GM19372 (cell line): ENCODE data around the gene FKBP14.
A peak's percentile ranks its signal among the peaks of the same experiment; 100 is the strongest.

Experiments used
- ATAC-seq: cut with Tn5 transposase; IDR thresholded peaks from one replicate; pipeline ENCODE4 v1.9.1; 2021; ENCODE audit warnings: mild to moderate bottlenecking, low read depth, moderate library complexity; ENCODE audit not compliant: unreplicated experiment

FKBP14 gene

GRCh38 chr7:29995652-29996051 is 30.9 kb downstream of the FKBP14 start:
- no peak for ATAC-seq

DNA sequence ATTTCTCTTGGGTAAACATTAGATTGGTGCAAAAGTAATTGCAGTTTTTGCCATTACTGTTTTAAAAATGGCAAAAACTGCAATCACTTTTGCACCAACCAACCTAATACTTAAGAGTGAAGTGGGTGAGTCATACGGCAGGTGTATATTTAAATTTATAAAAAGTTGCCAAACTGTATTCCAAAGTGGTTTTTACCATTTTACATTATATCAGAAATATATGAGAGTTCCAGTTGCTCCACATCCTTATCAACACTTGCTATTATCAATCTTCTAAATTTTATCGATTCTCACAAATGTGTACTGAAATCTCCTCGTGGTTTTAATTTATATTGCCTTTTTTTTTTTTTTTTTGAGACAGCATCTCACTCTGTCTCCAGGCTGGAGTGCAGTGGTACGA is 33.4 kb downstream of the FKBP14 start:
- no peak for ATAC-seq

DNA sequence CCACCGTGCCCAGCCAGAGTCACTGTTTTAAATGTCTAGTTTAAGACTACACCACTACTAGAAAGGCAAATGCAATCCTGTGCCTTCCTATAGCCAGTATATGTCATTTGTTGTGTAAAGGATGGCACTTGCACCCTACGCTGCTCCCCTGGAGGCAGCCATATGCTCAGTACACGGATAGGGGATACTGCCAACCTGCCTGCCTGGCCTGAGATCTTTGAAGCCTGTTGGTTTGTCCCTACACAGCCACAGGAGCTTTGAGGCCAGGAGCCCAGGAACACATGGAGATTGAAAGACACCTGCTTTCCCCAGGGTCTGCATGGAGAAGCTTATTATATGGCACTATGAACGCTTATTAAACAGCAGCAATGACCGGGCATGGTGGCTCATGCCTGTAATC is 34.6 kb downstream of the FKBP14 start:
- no peak for ATAC-seq

DNA sequence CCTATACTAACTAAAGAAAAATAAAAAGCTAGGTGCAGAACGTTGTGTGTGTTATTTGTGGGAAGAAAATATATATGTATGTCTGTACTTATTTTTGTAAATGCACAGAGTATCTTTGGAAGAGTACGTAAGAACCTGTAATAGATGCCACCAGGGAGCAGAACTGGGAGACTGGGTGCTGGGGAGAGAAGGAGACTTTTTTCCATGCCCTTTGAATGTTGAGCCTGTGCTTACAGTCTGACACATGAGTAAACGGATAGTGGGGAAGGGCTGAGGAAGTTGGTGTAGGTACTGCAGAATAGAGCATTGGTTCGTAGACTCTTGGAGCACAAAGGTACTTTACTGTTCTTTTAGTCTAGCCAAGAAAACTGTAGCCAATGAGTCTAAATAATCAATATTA is 35.6 kb downstream of the FKBP14 start:
- no peak for ATAC-seq

DNA sequence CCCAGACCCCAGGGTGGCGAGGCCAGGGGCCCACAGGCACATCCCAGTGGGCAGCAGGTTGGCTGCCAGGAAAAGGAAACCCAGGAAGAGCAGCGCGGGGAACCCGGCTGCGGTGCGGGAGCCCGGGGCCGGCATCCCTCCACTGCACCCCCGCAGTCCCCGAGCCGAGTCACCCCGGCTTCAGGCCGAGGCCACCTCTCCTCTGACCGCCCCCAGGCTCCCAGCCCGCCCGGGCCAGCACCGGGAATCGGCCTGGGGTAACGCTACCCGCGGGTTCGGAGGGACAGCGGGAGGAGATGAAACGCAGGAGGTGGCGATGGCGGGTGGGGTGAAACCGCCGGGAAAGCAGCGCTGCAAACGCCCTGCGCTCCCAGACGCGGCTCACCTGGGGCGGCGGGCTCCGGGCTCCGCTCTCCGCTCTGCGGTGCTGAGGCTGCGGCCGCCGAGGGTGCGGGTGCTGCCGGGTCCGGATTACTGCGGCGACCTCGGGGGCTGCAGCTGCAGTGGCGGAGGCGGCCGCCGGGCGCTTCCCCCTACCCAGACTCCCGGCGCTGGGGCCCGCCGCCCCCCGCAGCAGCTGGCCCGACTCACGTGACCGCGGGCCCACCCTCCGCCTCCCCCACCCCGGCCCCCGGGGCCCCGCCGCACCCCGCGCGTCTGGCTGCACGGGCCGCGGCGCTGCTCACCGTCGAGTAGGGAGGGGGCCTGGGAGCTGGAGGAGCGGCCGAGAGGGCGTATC is 37.1 kb downstream of the FKBP14 start, which contains the start of gene SCRN1:
Gene SCRN1 (minus strand): TSS at position 545 of the 739 bp plus-strand sequence. CDS start 20,734 bp downstream, outside the sequence.
- ATAC-seq: peak; percentile 35

GRCh38 chr7:29988424-29989256 is 37.9 kb downstream of the FKBP14 start:
- ATAC-seq: peak; percentile 34

GRCh38 chr7:29987811-29988317 is 38.6 kb downstream of the FKBP14 start:
- ATAC-seq: no peak

GRCh38 chr7:29987083-29987482 is 39.4 kb downstream of the FKBP14 start:
- ATAC-seq: no peak

GRCh38 chr7:29980151-29980550 is 46.4 kb downstream of the FKBP14 start:
- ATAC-seq: no peak

GRCh38 chr7:29977886-29978651 is 48.4 kb downstream of the FKBP14 start:
- ATAC-seq: no peak

GRCh38 chr7:29976673-29977415 is 49.7 kb downstream of the FKBP14 start:
- no peak for ATAC-seq

- no peak for ATAC-seq
Observed at GRCh38 chr7:29976266-29976665, 50.2 kb downstream of the FKBP14 start.

DNA sequence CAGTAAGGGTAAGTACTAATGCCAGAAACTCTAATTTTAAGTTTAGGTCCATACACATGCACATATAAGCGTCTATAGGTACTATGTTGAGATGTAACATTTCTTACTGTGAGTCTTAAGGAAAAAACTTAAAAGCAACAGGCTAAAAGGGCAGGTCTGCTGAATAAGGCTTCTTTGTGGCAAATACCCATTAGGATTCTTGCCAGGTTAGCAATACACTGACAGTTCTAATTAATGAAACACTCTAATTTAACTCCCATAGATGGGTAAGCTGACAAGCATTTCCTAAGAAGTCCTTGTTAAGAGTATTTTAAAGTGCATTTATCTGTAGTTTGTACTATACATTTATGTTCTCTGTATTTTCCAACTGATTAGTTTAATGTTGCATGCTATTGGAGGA is 50.9 kb downstream of the FKBP14 start:
- ATAC-seq: no peak

GRCh38 chr7:29974286-29974685 is 52.2 kb downstream of the FKBP14 start:
- no peak for ATAC-seq

GRCh38 chr7:29972315-29972669 is 54.2 kb downstream of the FKBP14 start:
- no peak for ATAC-seq

DNA sequence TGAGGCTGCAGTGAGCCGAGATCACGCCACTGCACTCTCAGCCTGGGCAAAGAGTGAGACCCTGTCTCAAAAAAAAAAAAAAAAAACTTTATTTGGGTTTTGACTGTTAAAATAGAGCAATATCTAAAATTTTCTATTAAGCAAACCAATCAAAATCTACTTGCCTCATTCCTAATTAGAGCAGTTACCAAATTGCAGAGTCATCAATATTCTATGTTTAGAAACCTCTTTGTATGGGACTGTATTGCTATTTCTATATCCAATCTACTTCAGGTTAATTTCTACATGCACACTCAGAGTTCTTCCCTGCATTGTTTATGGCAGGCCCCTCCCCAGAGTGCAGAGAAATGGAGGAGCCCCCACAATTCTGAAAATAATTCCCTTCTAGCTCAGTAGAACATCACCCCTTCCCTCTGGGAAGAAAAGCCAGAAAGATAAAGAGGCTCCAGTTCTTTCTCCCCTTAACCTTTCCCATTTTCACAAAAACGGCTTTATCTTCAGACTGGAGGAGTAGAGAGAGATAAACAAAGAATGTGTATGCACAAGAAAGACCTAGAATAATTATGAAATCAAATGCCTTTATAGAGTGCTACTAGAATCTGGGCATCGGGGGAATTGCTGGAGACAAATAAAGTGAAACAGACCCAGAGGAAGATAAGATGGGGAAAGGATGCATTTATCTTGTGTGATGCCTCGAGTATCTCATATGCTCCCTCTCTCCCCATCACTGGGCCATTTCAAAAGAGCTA is 54.8 kb downstream of the FKBP14 start:
- ATAC-seq: no peak

- no peak for ATAC-seq
Observed at GRCh38 chr7:29970158-29970557, 56.3 kb downstream of the FKBP14 start.

DNA sequence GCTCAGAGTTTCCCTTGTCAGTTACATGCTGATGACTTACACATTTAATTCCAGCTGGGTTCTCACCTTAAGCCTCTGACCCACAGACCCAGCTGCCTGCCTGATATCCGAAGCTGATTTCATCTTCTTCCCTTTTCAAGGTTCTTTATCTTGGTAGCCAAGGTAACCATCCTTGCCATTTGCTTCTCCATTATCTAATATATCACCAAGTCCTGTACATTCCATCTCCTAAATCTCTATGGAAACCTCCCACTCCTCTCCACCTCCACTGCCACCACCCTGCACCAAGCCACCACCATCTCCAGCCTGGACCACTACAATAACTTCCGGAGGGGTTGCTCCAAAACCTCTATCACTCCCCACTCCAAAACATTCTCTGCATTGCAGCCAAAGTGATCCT is 56.8 kb downstream of the FKBP14 start:
- no peak for ATAC-seq

DNA sequence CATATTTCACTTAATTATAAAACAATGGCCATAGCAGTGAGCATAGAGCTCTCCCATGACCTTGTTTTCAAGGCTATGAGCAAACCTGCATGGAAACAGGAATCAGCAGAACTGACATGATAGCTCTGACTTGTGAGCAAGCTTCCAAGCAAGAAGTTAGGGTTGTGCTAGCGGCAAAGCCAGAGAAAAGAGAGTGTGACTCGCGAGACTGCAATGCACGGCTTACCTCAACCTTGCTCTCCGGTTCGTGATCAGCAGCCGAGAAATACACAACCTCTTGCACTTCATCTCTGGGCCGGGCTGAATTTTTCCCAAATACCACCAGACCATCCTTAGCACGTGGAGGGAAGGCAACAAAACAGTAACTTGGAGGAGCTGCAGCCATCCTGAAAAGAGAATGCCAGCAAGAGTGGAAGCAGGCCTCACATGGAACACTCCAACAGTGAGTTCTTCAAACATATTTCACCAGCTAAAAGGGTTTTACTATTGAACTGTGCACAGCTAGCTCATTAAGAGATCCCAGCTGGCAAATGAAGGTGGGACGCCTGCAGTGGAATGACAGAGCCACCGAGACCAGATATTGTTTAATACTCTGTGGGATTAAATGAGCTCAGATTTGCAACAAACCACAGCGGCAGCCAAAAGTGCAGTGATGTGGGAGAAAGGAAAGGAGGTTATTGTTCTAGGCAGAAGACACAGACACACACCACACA is 57.7 kb downstream of the FKBP14 start:
- no peak for ATAC-seq
